ENCODE results near the gene DCUN1D1.

Gene DCUN1D1

GRCh38 chr3:182889948-182890629, 90.2 kb downstream of the DCUN1D1 start:
- no peak for DNase-seq
